Activated T-cell treated with anti-CD3 and anti-CD28 coated beads, Interleukin-2, amount 50 U/mL, for 72 hours (primary cell): Measurements from ENCODE around the gene TNK2. TPM values are rescaled to one million over a fixed set of nuclear protein-coding genes. Genes with fewer than 3 reads are reported as not detected.

ENCODE experiments used
- ATAC-seq, 2 donors: fragments of 150-1000 bp; cut with Tn5 transposase; replicated peaks in 1 of 2; 2 replicates each; pipeline ENCODE4 v1.10.0; 2021; ENCODE audit warnings: moderate library complexity in 2 of 2, mild to moderate bottlenecking in 1 of 2
- DNase-seq, 2 donors: peaks; one replicate each; pipeline ENCODE4 v3.0.0; 2021 to 2022; ENCODE audit warnings: mixed read lengths in 1 of 2
- H3K27ac Mint-ChIP-seq: one replicate; pipeline ENCODE4 v1.8.0; 2022; ENCODE audit warnings: mild to moderate bottlenecking, moderate library complexity, mixed read lengths
- H3K27me3 Mint-ChIP-seq: one replicate; pipeline ENCODE4 v1.8.0; 2022; ENCODE audit warnings: low read depth, mixed read lengths
- H3K36me3 Mint-ChIP-seq, 2 donors: one replicate each; pipeline ENCODE4 v1.8.0; 2022; ENCODE audit warnings: mixed read lengths in 2 of 2, mild to moderate bottlenecking in 1 of 2; ENCODE audit not compliant: insufficient read depth in 2 of 2
- H3K4me1 Mint-ChIP-seq: one replicate; pipeline ENCODE4 v1.8.0; 2022; ENCODE audit warnings: low read depth, mixed read lengths
- H3K4me3 Mint-ChIP-seq, 2 donors: one replicate each; pipeline ENCODE4 v1.8.0; 2022; ENCODE audit warnings: mild to moderate bottlenecking in 2 of 2, mixed read lengths in 2 of 2, moderate library complexity in 2 of 2
- H3K9me3 Mint-ChIP-seq, 2 donors: one replicate each; pipeline ENCODE4 v1.8.0; 2022; ENCODE audit warnings: mixed read lengths in 2 of 2
- total RNA-seq, 2 donors: library from RNA; stranded (reverse); gene quantifications; one replicate each; pipeline ENCODE4 v1.2.3, GENCODE V29; 2022

The TNK2 gene
- total RNA-seq, 2 donors from 2014 or later: 94.8 to 112 TPM

DNA sequence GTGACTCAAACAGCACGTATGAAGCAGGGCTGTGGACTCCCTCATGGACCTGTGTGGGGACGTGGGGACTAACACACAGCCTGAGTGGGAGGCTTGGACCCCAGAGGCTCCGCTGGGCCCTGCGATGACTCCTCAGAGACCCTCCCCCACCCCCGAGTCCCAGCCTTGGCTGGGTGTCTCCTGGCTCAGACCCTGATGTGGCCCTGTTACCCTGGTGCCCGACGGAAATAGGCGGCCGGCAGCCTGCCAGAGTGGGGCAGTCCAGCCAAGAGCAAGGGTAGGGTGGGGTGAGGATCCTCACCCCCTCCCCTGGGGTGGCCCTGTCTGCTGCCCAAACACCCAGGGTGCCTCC is 15.3 kb downstream of the TNK2 start:
- Mint-ChIP-seq H3K4me3 (no peak overlapping the region), H3K36me3 (no peaks in the 10 kb centered on the region), H3K9me3 (no peaks in the 10 kb centered on the region), H3K27ac (no peak overlapping the region), H3K27me3 (no peaks in the 10 kb centered on the region), H3K4me1 (peaks cover 25% of the 10 kb centered on the region)
- ATAC-seq (no peak), DNase-seq (no peak)

DNA sequence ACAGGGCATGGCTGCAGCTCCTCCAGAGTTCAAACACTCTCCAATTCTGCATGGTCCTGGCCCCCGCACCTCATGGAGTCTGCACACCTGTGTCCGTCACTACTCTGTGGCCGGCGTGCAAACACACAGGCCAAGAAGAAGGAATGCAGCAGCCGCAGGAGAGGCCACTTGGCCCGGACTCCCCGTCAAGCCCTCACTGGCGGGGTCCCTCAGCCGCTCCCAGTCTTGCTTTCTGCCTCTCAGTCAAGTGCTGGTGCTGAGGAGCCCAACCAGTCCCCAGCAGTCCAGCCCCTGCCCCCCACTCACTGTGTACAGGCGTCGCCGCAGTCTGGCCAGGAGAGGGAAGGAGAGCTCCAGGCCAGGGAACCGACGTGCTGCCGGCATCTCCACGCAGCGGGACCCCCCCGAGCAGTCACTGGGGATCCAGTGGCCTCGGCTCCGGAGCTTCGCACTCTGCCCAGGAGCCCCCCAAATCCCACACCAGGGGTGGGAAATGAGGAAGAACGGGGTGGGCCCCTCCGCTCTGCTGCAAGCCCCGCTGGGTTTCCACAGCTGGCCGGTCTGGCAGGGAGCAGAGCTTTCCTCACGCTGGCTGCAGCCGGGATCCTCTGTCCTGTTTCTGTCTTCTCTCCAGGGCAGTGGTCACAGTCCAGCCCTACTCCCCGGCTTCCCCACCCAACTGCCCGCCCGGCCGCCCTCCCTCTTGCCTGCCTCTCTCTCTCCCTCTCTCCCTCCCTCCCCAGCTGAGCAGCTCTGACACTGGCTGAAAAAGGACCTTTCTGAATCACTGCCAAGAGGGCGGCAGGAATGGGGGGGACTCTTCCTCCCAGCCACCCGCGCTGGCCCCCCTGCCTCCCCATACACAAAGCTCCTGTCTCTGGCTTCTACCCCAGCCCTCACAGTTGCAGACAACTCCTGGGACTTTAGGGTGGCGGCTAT is 16.0 kb downstream of the TNK2 start:
- H3K27ac Mint-ChIP-seq: no peak overlapping the region
- ATAC-seq (no peak), DNase-seq (no peak)
- H3K4me3 Mint-ChIP-seq: no peak overlapping the region
- no peaks in the 10 kb centered on the region for H3K9me3 Mint-ChIP-seq
- H3K4me1 Mint-ChIP-seq: peaks cover 19% of the 10 kb centered on the region
- no peaks in the 10 kb centered on the region for H3K27me3 Mint-ChIP-seq
- H3K36me3 Mint-ChIP-seq: peaks cover 0 to 2% of the 10 kb centered on the region in 2 donors

DNA sequence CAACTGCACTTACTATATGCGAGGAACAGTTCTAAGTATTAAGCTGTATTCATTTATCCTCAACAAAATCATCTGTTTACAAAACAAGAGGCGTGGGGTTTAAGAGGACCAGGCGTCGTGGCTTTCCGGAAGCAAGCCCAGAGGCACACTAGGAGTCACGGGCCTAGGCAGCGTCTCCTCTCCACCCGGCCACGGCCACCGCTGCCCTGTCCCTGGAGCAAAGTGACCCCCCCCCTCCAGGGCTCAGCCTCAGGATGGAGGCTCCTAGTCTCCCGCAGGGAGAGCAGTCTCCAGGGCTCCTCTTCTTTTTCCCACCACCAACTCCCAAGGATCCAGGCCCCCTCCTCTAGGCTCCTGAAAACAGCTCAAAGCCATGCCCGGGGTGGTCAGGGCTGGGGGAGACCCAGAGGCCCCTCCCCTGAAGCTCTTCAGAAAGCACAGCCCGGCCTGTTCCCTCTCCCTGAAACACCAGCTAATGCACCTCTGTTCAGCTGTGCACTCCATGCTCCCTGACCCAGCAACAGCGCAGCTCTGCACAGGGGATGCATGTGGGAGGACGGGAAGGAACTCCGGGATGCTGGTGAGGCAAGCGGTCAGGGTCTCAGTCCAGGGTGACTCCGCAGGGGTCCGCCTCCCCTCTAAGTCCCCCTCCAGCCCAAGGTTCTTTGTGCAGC is 16.8 kb downstream of the TNK2 start:
- Mint-ChIP-seq H3K27ac (no peak overlapping the region), H3K4me1 (peaks cover 12% of the 10 kb centered on the region), H3K27me3 (no peaks in the 10 kb centered on the region), H3K4me3 (no peak overlapping the region), H3K9me3 (no peaks in the 10 kb centered on the region), H3K36me3 (peaks cover 0 to 2% of the 10 kb centered on the region in 2 donors)
- ATAC-seq (no peak), DNase-seq (no peak)

DNA sequence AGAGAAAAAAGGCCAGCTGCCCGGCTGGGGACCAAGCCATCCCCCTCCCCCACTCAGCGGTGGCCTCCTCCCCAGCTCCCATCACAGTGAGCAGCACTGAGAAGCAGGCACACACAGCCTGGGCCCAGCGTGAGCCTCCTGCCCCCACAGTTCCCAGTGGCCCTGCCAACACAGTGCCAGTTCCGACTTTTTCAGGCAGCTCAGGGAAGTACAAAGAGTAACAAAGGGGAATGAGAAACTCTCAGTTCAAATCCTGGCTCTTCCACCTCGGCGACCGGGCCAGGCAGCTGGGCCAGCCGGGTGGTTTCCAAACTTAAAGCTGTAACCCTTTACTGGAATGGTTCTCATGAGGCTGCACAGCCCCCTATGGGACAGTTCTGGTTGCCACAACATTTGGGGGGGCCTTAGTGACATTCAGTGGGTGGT is 18.5 kb downstream of the TNK2 start:
- H3K9me3 Mint-ChIP-seq: no peaks in the 10 kb centered on the region
- peaks cover 0 to 2% of the 10 kb centered on the region in 2 donors for H3K36me3 Mint-ChIP-seq
- DNase-seq (no peak), ATAC-seq (no peak)
- peaks cover 6% of the 10 kb centered on the region for H3K4me1 Mint-ChIP-seq
- H3K27me3 Mint-ChIP-seq: no peaks in the 10 kb centered on the region
- no peak overlapping the region for H3K4me3 Mint-ChIP-seq
- no peak overlapping the region for H3K27ac Mint-ChIP-seq

GRCh38 chr3:195888981-195889869 is 19.1 kb downstream of the TNK2 start:
- Mint-ChIP-seq H3K27ac (no peak overlapping the region), H3K4me1 (no peaks in the 10 kb centered on the region), H3K27me3 (no peaks in the 10 kb centered on the region), H3K4me3 (no peak overlapping the region), H3K9me3 (no peaks in the 10 kb centered on the region), H3K36me3 (peaks cover 0 to 2% of the 10 kb centered on the region in 2 donors)
- ATAC-seq (no peak), DNase-seq (no peak)

DNA sequence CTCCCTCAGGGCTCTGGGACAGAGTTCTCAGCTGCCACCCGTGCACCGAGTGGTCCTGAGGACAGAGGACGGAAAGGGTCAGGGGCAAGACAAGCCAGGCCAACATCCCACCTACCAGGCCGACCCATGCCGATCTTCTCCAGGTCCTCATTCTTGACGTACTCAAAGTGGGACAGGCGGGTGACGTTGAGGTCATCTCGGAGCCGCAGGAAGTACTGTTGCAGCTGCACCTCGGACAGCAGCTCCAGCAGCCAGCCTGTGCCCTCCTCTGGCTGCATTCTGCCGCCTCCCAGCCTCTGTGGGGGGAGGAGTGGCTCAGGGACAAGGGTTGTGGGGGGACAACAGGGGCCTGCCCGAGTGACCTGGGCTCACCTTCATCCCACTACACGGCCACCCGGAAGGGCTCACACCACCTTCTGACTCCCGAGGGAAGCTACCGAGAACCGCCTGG is 20.0 kb downstream of the TNK2 start:
- Mint-ChIP-seq H3K4me3 (no peak overlapping the region), H3K27me3 (no peaks in the 10 kb centered on the region), H3K4me1 (no peaks in the 10 kb centered on the region), H3K9me3 (no peaks in the 10 kb centered on the region), H3K27ac (no peak overlapping the region), H3K36me3 (peaks cover 0 to 2% of the 10 kb centered on the region in 2 donors)
- no peak for DNase-seq
- no peak for ATAC-seq

DNA sequence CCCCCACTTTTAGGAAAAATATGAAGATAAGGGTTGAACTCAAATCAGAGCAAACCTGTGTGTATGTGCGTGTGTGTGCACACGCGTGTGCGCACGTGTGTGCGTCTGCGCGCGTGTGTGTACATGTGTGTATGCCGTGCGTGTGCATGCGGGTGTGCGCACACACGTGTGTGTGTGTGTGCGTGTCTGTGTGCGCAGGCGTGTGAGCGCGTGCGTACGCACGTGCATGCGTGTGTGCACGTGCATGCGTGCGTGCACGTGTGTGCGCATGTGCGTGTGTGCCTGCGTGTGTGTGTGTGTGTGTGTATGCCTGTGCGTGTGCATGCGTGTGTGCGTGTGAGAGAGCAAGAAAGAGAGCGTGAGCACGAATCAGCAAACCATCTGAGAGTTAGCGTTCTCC is 20.7 kb downstream of the TNK2 start:
- Mint-ChIP-seq H3K4me1 (no peaks in the 10 kb centered on the region), H3K4me3 (no peak overlapping the region), H3K27ac (no peak overlapping the region), H3K27me3 (no peaks in the 10 kb centered on the region), H3K36me3 (peaks cover 1 to 2% of the 10 kb centered on the region in 2 donors), H3K9me3 (no peaks in the 10 kb centered on the region)
- ATAC-seq (no peak), DNase-seq (no peak)

GRCh38 chr3:195886181-195887141 is 21.9 kb downstream of the TNK2 start:
- Mint-ChIP-seq H3K36me3 (peaks cover 1 to 2% of the 10 kb centered on the region in 2 donors), H3K4me3 (no peak overlapping the region), H3K4me1 (no peaks in the 10 kb centered on the region), H3K27ac (no peak overlapping the region), H3K27me3 (no peaks in the 10 kb centered on the region), H3K9me3 (no peaks in the 10 kb centered on the region)
- ATAC-seq (no peak), DNase-seq (no peak)

DNA sequence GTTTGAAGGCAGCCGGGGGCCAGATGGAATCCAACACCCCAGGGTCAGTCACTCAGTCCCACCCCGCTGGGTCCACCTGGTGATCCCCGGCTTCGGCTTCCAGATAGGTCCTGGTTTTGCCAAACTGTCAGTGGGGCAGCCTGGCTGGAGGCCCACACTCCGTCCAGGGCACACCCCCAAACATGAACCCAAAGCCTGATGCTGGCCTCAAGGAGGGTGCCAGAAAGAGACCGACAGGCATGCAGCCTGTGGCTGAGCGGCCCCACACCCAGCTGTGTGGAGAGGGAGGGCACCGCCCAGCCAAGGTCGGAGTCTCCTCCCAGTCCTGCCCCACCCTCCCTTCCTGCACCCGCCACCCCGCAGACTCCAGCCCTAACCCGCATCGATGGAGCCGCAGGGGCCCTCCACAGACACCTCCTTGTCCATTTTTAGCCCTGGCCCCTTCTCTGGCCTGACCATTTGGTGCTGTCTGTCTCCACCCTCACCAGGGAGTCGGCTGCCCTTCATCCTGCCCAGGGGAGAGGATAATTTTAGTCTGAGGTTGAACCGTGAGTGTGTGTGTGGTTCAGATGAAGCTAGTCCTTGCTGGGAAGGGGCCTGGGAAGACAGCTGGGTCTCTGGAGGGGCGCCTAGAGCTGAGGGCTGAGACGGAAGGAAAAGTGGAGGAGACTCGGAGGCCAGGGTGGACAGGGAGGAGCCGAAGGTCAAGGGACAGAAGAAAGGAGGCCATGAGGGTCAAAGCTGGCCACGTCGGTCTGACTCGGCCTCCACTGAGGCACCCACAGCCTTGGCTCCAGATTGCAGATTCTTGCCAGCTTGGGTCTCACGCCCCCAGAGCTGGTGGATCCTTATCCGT is 23.1 kb downstream of the TNK2 start:
- H3K27ac Mint-ChIP-seq: no peak overlapping the region
- no peaks in the 10 kb centered on the region for H3K27me3 Mint-ChIP-seq
- H3K4me3 Mint-ChIP-seq: no peak overlapping the region
- DNase-seq: no peak
- peaks cover 1 to 2% of the 10 kb centered on the region in 2 donors for H3K36me3 Mint-ChIP-seq
- H3K4me1 Mint-ChIP-seq: no peaks in the 10 kb centered on the region
- no peak for ATAC-seq
- no peaks in the 10 kb centered on the region for H3K9me3 Mint-ChIP-seq

GRCh38 chr3:195884691-195885035 is 23.7 kb downstream of the TNK2 start:
- H3K9me3 Mint-ChIP-seq: no peaks in the 10 kb centered on the region
- peaks cover 1 to 2% of the 10 kb centered on the region in 2 donors for H3K36me3 Mint-ChIP-seq
- ATAC-seq (no peak), DNase-seq (no peak)
- no peaks in the 10 kb centered on the region for H3K27me3 Mint-ChIP-seq
- H3K4me3 Mint-ChIP-seq: no peak overlapping the region
- no peak overlapping the region for H3K27ac Mint-ChIP-seq
- no peaks in the 10 kb centered on the region for H3K4me1 Mint-ChIP-seq

GRCh38 chr3:195883801-195884200 is 24.6 kb downstream of the TNK2 start:
- Mint-ChIP-seq H3K27ac (no peak overlapping the region), H3K4me1 (no peaks in the 10 kb centered on the region), H3K36me3 (peaks cover 1 to 3% of the 10 kb centered on the region in 2 donors), H3K9me3 (no peaks in the 10 kb centered on the region), H3K27me3 (no peaks in the 10 kb centered on the region), H3K4me3 (no peak overlapping the region)
- DNase-seq (no peak), ATAC-seq (no peak)
